ENCODE results near the gene LIPN. TPM values are rescaled to one million over a fixed set of nuclear protein-coding genes. Genes with fewer than 3 reads are reported as not detected.

The LIPN gene
- total RNA-seq, 2 experiments from 2014 or later, result not detected

GRCh38 chr10:88755753-88756152 lies 4.1 kb upstream of the LIPN start:
- Mint-ChIP-seq H3K27me3 (peaks cover 15% of the 10 kb centered on the region), H3K27ac (no peak overlapping the region), H3K4me3 (no peak overlapping the region), H3K4me1 (peaks cover 8% of the 10 kb centered on the region), H3K36me3 (ENCODE audit: low read depth) (no peaks in the 10 kb centered on the region), H3K9me3 (peaks cover 2% of the 10 kb centered on the region)
- no peak for DNase-seq
- ChIA-PET POLR2A (no interaction called here), CTCF (no interaction called here)

GRCh38 chr10:88756660-88757059 lies 3.2 kb upstream of the LIPN start:
- Mint-ChIP-seq H3K4me3 (no peak overlapping the region), H3K27ac (no peak overlapping the region), H3K36me3 (ENCODE audit: low read depth) (no peaks in the 10 kb centered on the region), H3K4me1 (peaks cover 8% of the 10 kb centered on the region), H3K27me3 (peaks cover 15% of the 10 kb centered on the region), H3K9me3 (peaks cover 2% of the 10 kb centered on the region)
- DNase-seq, result no peak
- POLR2A ChIA-PET, result no interaction called here
- CTCF ChIA-PET, result no interaction called here

GRCh38 chr10:88762906-88763305 lies 3.1 kb downstream of the LIPN start:
- ChIA-PET POLR2A (no interaction called here), CTCF (no interaction called here)
- H3K9me3 Mint-ChIP-seq, result peaks cover 2% of the 10 kb centered on the region

GRCh38 chr10:88763441-88763840 lies 3.6 kb downstream of the LIPN start:
- no peak for DNase-seq
- Mint-ChIP-seq H3K4me3 (no peak overlapping the region), H3K27ac (no peak overlapping the region), H3K4me1 (peaks cover 5% of the 10 kb centered on the region), H3K36me3 (ENCODE audit: low read depth) (no peaks in the 10 kb centered on the region), H3K27me3 (peaks cover 18% of the 10 kb centered on the region), H3K9me3 (peaks cover 2% of the 10 kb centered on the region)
- ChIA-PET POLR2A (no interaction called here), CTCF (no interaction called here)

More at GRCh38 chr10:88762906-88763305, 3.1 kb downstream of the LIPN start:
- Mint-ChIP-seq H3K4me1 (peaks cover 5% of the 10 kb centered on the region), H3K4me3 (no peak overlapping the region), H3K36me3 (ENCODE audit: low read depth) (no peaks in the 10 kb centered on the region), H3K27ac (no peak overlapping the region), H3K27me3 (peaks cover 17% of the 10 kb centered on the region)
- no peak for DNase-seq

GRCh38 chr10:88764110-88764509 lies 4.3 kb downstream of the LIPN start:
- ChIA-PET POLR2A (no interaction called here), CTCF (no interaction called here)
- Mint-ChIP-seq H3K9me3 (no peaks in the 10 kb centered on the region), H3K27ac (no peak overlapping the region), H3K4me1 (peaks cover 5% of the 10 kb centered on the region), H3K36me3 (ENCODE audit: low read depth) (no peaks in the 10 kb centered on the region), H3K27me3 (peaks cover 20% of the 10 kb centered on the region), H3K4me3 (no peak overlapping the region)
- DNase-seq, result no peak

- no peaks in the 10 kb centered on the region for H3K36me3 Mint-ChIP-seq (ENCODE audit: low read depth)
- H3K4me1 Mint-ChIP-seq, result no peaks in the 10 kb centered on the region
- no peak for DNase-seq
- ChIA-PET CTCF (no interaction called here), POLR2A (no interaction called here)
- peaks cover 19% of the 10 kb centered on the region for H3K27me3 Mint-ChIP-seq
- H3K9me3 Mint-ChIP-seq, result no peaks in the 10 kb centered on the region
- H3K4me3 Mint-ChIP-seq, result no peak overlapping the region
- no peak overlapping the region for H3K27ac Mint-ChIP-seq
Measured at GRCh38 chr10:88765816-88766215, 6.0 kb downstream of the LIPN start.

- H3K27ac Mint-ChIP-seq, result no peak overlapping the region
- ChIA-PET POLR2A (no interaction called here), CTCF (no interaction called here)
- DNase-seq, result no peak
- no peak overlapping the region for H3K4me3 Mint-ChIP-seq
- H3K27me3 Mint-ChIP-seq, result peaks cover 30% of the 10 kb centered on the region
- H3K4me1 Mint-ChIP-seq, result no peaks in the 10 kb centered on the region
- H3K9me3 Mint-ChIP-seq, result peaks cover 4% of the 10 kb centered on the region
- no peaks in the 10 kb centered on the region for H3K36me3 Mint-ChIP-seq (ENCODE audit: low read depth)
Measured at GRCh38 chr10:88769384-88769783, 9.6 kb downstream of the LIPN start.

GRCh38 chr10:88781206-88781605 lies 21.4 kb downstream of the LIPN start:
- POLR2A ChIA-PET, result no interaction called here
- Mint-ChIP-seq H3K27me3 (peaks cover 26% of the 10 kb centered on the region), H3K9me3 (no peaks in the 10 kb centered on the region), H3K36me3 (ENCODE audit: low read depth) (no peaks in the 10 kb centered on the region), H3K4me1 (no peaks in the 10 kb centered on the region), H3K4me3 (no peak overlapping the region), H3K27ac (no peak overlapping the region)
- CTCF ChIA-PET, result interaction anchor here (0.7 to 1.9 kb wide), 2 partner anchors 21 to 753 kb away, joined by 4 to 5 read pairs; partner anchors contain the start of gene LIPN
- no peak for DNase-seq

GRCh38 chr10:88782222-88782621 lies 22.4 kb downstream of the LIPN start:
- Mint-ChIP-seq H3K9me3 (no peaks in the 10 kb centered on the region), H3K27ac (no peak overlapping the region), H3K4me3 (no peak overlapping the region), H3K27me3 (peaks cover 26% of the 10 kb centered on the region), H3K4me1 (no peaks in the 10 kb centered on the region), H3K36me3 (ENCODE audit: low read depth) (no peaks in the 10 kb centered on the region)
- DNase-seq, result no peak
- POLR2A ChIA-PET, result no interaction called here
- CTCF ChIA-PET, result interaction anchor here (1.9 kb wide), 1 partner anchor 22 kb away, joined by 5 read pairs; the partner anchor contains the start of gene LIPN

GRCh38 chr10:88783724-88784123 lies 23.9 kb downstream of the LIPN start:
- Mint-ChIP-seq H3K4me3 (no peak overlapping the region), H3K9me3 (no peaks in the 10 kb centered on the region), H3K27me3 (peaks cover 25% of the 10 kb centered on the region), H3K4me1 (no peaks in the 10 kb centered on the region), H3K27ac (no peak overlapping the region), H3K36me3 (ENCODE audit: low read depth) (no peaks in the 10 kb centered on the region)
- DNase-seq, result no peak
- ChIA-PET POLR2A (no interaction called here), CTCF (interaction anchor here (0.7 kb wide), 1 partner anchor 17 kb away, joined by 3 read pairs; no protein-coding TSS in a partner anchor)

GRCh38 chr10:88786032-88786770 lies 26.4 kb downstream of the LIPN start:
- no peak overlapping the region for H3K4me3 Mint-ChIP-seq
- CTCF ChIA-PET, result no interaction called here
- H3K9me3 Mint-ChIP-seq, result no peaks in the 10 kb centered on the region
- no peak for DNase-seq
- H3K4me1 Mint-ChIP-seq, result no peaks in the 10 kb centered on the region
- no peaks in the 10 kb centered on the region for H3K36me3 Mint-ChIP-seq (ENCODE audit: low read depth)
- no peak overlapping the region for H3K27ac Mint-ChIP-seq
- POLR2A ChIA-PET, result no interaction called here
- peaks cover 20% of the 10 kb centered on the region for H3K27me3 Mint-ChIP-seq

- Mint-ChIP-seq H3K4me1 (peaks cover 4% of the 10 kb centered on the region), H3K27me3 (peaks cover 17% of the 10 kb centered on the region), H3K36me3 (ENCODE audit: low read depth) (no peaks in the 10 kb centered on the region), H3K27ac (no peak overlapping the region), H3K9me3 (no peaks in the 10 kb centered on the region), H3K4me3 (no peak overlapping the region)
- ChIA-PET CTCF (interaction anchor here (1.0 kb wide), 1 partner anchor 11 kb away, joined by 4 read pairs; no protein-coding TSS in a partner anchor), POLR2A (no interaction called here)
- no peak for DNase-seq
Measured at GRCh38 chr10:88787463-88787862, 27.6 kb downstream of the LIPN start.

- H3K9me3 Mint-ChIP-seq, result no peaks in the 10 kb centered on the region
- no peak overlapping the region for H3K27ac Mint-ChIP-seq
- no peaks in the 10 kb centered on the region for H3K36me3 Mint-ChIP-seq (ENCODE audit: low read depth)
- DNase-seq, result no peak
- CTCF ChIA-PET, result no interaction called here
- POLR2A ChIA-PET, result no interaction called here
- H3K4me1 Mint-ChIP-seq, result peaks cover 18% of the 10 kb centered on the region
- peaks cover 14% of the 10 kb centered on the region for H3K27me3 Mint-ChIP-seq
- H3K4me3 Mint-ChIP-seq, result no peak overlapping the region
Measured at GRCh38 chr10:88788924-88789323, 29.1 kb downstream of the LIPN start.

- ChIA-PET POLR2A (no interaction called here), CTCF (no interaction called here)
- Mint-ChIP-seq H3K27me3 (peaks cover 23% of the 10 kb centered on the region), H3K36me3 (ENCODE audit: low read depth) (no peaks in the 10 kb centered on the region), H3K4me3 (no peak overlapping the region), H3K27ac (no peak overlapping the region), H3K4me1 (peaks cover 26% of the 10 kb centered on the region), H3K9me3 (no peaks in the 10 kb centered on the region)
- no peak for DNase-seq
Measured at GRCh38 chr10:88791924-88792323, 32.1 kb downstream of the LIPN start.

Data from activated CD4-positive, alpha-beta T cell treated with anti-CD3 and anti-CD28 coated beads, Interleukin-2, amount 10 ng/mL, durations not matched to agents 7 days and 5 days (primary cell).